GM12865 (cell line): Measurements from ENCODE around the gene JAZF1.

ENCODE experiments used
- DNase-seq: peaks from one replicate; pipeline ENCODE4 v3.0.0; 2010; ENCODE audit warnings: low read depth
- H3K4me3 ChIP-seq: 2 replicates; pipeline ENCODE4 v1.5.1; 2011; ENCODE audit warnings: mild to moderate bottlenecking, low read depth, low read length, control low read depth
- TF ChIP-seq, protein P1 (sequence below): IDR thresholded peaks from 2 replicates; pipeline ENCODE4 v1.5.1; 2011; ENCODE audit warnings: low read length, control low read depth, low read depth, inconsistent platforms; ENCODE audit not compliant: insufficient read depth; ENCODE audit errors: missing control alignments

Gene JAZF1

DNA sequence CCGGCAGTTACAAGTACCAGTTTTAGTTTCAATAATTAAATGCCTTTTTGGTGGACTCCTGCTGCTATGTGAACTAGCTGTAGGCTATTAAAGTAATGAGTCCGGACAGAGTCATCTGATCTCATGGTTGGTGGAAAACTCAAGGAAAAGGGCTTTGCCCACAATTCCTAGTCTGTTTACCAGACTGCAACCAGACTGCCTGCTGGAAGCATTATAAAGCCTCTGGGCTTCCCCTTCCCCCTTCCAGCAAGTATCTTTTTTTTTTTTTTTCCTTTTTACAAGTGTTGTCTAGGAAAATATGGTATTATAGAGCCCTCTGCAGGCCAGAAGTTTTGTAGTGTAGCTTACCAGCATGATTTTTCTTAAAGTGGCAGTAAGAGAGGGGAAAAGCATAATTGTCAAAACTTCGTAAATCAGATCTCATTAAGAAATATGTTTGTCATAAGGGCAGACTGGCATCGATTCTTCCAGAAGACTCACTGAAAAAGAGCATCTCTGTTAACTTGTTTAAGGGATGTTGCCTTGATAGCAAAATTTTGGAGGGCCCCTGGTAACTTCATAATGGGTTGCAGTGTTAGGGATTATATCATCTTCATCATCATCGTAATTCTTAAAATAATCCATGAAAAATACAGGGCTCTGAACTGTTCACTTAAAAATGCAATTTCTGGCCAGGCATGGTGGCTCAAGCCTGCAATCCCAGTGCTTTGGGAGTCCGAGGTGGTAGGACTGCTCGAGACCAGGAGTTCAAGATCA is 259.3 kb downstream of the JAZF1 start:
- TF ChIP-seq, protein P1, sequence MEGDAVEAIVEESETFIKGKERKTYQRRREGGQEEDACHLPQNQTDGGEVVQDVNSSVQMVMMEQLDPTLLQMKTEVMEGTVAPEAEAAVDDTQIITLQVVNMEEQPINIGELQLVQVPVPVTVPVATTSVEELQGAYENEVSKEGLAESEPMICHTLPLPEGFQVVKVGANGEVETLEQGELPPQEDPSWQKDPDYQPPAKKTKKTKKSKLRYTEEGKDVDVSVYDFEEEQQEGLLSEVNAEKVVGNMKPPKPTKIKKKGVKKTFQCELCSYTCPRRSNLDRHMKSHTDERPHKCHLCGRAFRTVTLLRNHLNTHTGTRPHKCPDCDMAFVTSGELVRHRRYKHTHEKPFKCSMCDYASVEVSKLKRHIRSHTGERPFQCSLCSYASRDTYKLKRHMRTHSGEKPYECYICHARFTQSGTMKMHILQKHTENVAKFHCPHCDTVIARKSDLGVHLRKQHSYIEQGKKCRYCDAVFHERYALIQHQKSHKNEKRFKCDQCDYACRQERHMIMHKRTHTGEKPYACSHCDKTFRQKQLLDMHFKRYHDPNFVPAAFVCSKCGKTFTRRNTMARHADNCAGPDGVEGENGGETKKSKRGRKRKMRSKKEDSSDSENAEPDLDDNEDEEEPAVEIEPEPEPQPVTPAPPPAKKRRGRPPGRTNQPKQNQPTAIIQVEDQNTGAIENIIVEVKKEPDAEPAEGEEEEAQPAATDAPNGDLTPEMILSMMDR = peak; percentile 34
- DNase-seq = peak; percentile 80
- H3K4me3 ChIP-seq = peak overlapping the region; percentile 31; the same call in 1 of the 2 replicates

- H3K4me3 ChIP-seq = no peak overlapping the region
- TF ChIP-seq, protein P1 = no peak
- DNase-seq = no peak
These were observed 260.2 kb downstream of the JAZF1 start for GRCh38 chr7:27920281-27920946.

DNA sequence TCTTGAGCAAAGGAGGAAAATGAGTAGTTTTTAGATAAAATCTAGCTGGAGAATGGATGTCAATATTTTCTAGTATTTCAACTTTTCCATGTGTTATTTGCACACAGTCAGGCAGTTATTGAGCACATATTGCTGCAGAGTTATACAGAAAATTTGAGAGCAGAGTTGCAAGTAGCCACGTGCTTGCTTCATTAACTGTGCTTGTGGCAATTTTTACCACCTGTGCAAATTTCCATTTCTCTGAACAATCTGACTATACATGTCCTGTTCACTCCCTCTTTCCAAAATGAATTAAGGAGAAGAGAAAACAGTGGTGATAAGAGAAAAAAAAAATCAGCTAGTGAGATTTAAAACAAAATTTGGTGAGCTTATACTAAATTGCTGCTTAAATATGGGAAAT is 262.1 kb downstream of the JAZF1 start:
- TF ChIP-seq, protein P1 = no peak
- DNase-seq = no peak
- no peak overlapping the region for H3K4me3 ChIP-seq

DNA sequence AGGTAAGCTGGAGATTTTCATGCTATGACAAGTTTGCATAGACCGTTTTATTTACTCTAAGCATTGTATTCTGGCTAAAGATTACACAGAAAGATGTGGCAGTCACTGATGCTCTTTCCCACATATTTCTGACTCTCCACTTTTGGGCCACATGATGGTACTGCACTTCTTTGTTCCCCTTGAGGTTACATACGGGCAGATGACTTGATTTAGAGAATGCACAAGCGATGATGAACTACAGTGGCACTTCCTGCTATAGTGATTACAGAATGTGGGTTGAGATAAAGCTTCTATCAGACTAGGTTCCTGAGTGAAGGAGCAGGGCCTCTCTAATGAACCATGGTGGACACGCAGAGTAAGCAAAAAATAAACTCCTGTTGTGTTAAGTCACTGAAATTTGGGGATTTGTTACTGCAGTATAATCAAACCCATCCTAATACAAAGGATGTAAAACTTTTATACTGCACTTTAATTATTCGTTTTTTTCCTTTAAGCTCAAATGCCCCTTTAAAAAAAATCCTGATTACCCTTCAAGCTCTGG is 262.8 kb downstream of the JAZF1 start:
- H3K4me3 ChIP-seq = no peak overlapping the region
- DNase-seq = no peak
- TF ChIP-seq, protein P1 = no peak

DNA sequence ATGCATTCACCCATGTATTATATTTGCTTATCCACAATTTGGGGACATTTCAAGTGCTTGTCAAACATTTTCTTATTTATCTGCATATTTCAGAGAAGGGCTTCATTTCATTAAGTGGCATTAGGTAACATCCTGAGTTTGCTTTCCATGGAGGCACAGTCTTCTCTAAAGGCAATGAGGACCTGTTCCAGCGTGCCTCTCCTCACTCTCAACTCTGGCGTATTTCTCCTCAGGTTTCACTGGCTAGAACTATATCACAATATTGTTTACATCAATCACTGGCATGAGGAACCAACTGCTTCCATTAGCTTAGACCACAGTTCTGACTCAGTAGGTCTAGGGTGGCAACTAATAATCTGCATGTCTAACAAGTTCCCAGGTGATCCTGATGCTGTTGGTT is 263.5 kb downstream of the JAZF1 start:
- no peak for DNase-seq

DNA sequence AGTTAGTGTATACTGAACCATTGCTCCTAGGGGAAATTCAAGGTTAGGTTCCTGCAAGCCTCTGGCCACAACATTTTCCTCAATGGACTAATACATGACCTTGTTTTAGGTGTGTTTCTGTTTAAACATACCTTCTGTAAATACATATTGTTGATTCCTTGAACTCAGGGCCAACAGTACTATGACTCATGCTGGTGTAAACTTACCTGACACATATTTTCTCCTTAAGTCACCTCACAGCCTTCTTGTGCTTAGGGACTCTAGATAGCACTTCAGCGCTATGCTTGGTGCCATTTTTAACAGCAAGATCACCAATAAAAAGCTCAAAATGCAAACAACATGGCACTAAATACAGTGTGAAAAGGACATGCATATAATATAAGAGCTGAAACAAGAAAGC is 264.2 kb downstream of the JAZF1 start:
- TF ChIP-seq, protein P1 = no peak
- H3K4me3 ChIP-seq = no peak overlapping the region
- no peak for DNase-seq

More for the DNA sequence above, 263.5 kb downstream of the JAZF1 start:
- TF ChIP-seq, protein P1 = no peak
- no peak overlapping the region for H3K4me3 ChIP-seq
